ENCODE results near the gene SLC25A21.

DNA sequence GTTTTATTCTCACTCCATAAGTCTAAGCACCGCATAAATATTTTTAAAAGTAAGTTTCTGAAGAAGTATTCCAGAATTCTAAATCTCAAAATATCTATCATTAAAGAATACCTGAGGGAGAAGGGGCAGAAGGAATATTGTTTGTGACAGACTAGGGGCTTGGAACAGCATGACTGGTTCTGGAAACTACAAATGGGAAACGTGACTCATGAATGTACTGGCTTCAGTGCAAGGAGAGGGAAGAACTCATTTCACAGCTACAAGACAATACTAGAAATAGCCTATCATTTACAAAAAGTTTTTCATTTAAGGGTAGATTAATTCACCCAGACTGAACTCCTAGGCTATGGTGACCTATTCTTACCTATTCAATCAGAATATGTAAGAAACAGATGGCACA lies 121.3 kb downstream of the SLC25A21 start:
- TF ChIP-seq, protein P1, sequence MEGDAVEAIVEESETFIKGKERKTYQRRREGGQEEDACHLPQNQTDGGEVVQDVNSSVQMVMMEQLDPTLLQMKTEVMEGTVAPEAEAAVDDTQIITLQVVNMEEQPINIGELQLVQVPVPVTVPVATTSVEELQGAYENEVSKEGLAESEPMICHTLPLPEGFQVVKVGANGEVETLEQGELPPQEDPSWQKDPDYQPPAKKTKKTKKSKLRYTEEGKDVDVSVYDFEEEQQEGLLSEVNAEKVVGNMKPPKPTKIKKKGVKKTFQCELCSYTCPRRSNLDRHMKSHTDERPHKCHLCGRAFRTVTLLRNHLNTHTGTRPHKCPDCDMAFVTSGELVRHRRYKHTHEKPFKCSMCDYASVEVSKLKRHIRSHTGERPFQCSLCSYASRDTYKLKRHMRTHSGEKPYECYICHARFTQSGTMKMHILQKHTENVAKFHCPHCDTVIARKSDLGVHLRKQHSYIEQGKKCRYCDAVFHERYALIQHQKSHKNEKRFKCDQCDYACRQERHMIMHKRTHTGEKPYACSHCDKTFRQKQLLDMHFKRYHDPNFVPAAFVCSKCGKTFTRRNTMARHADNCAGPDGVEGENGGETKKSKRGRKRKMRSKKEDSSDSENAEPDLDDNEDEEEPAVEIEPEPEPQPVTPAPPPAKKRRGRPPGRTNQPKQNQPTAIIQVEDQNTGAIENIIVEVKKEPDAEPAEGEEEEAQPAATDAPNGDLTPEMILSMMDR (IDR thresholded peaks at IDR 0.05), result no peak
- no peak for TF ChIP-seq POLR2AphosphoS5 (IDR thresholded peaks at IDR 0.05)
- no peak for TF ChIP-seq POLR2A (IDR thresholded peaks at IDR 0.05)

All from suprapubic skin (tissue), 4 donors.